ENCODE data around the gene BAG5. TPM values are rescaled to one million over a fixed set of nuclear protein-coding genes. Genes with fewer than 3 reads are reported as not detected.

The BAG5 gene
- total RNA-seq, 1 donor from 2014 or later, result 7.5 TPM

DNA sequence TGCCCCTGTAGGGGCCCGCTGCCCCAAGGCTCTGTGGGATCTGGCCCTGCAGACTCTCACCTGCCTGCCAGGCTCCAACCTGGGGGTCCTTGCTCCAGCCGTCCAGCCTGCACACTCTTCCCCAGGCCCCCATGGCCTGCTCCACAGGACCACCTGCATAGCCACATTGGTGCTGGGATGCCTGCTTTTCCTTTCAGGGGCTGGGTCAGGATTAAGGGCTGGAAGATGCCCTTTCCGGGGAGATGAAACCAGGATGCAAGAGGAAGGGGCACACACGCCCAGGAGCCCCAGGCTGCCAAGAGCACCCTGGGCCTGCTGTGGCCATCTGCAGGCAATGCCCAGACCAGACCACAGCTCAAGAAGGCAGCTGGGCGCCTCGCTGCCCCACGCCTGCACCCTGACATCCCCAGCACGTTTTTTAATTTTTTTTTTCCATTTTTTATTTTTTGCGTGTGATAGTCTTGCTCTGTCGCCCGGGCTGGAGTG is 15.0 kb downstream of the BAG5 start:
- no peak for DNase-seq (ENCODE audit: low spot score)
- no peak for ATAC-seq

DNA sequence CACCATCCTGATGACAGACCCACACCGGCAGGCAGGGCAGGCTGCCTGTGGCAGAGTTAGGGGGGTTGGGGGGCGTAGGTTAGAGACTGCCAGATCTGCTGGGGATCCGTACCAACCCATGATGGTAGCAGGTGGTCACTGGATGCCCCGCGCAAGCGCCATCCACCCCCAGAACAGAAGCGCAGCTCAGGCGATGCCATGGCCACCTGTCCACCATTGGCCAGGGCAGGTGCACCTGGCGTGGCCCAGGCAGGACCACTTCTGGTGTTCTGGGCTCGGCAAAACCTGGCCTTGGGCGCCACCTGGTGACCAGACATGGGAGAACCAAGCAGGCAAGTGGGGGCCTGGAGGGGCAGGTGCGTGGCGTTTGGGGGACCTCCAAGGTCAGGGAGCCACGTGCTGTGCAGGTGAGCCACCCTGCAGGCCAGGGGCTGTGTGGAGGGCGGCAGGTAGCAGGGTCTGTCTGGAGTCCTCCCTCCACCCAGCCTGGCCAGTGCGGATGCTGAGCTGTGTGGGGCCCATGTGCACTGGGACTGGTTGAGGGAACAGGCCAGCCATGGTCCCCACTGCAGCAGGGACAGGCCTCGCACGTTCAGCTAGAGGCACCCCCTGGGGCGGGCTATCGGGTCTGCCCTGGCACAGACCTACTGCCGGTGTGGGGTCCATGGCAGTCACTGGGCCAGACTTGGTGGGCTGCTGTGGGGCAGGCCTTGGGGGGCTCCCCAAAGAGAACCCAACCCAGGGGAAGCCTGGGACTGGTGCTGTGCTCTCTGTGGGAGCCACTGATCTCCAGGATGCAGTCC is 15.6 kb downstream of the BAG5 start:
- DNase-seq (ENCODE audit: low spot score) (peak; percentile 75), ATAC-seq (peak; percentile 73)

DNA sequence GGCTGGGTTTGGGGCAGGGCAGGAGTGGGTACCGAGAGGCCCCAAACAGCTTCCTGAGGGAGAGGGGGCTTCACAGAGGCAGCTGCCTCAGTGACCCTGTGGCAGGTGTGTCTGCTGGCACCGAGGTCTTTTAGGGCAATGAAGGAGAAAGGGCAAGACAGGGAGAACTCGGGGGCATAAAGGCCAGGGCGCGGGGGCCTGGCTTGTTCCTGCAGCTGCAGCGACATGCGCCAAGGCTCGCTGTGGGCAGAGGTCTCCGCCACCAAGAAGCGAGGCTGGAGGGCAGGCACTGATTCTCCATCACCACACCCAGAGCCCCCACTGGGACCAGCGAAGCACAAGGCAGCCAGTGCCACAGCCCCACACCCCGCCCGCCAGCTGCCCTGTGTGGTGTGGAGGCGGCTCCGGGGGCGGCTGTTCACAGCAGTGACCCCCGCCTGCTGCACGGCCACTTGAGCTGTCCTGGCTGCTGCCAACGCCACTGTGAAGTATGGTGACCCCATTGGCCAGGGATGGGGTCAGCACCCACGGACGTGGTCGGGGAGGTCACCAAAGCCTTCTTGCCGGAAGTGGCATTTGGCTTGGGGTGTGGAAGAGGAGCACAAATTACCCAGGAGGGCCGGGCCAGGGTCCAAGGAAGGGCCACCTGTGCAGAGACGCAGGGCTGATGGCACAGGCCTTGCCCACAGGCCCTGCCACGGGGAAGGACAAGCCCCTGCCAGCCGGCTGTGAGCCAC is 16.4 kb downstream of the BAG5 start:
- DNase-seq (ENCODE audit: low spot score) (no peak), ATAC-seq (no peak)

DNA sequence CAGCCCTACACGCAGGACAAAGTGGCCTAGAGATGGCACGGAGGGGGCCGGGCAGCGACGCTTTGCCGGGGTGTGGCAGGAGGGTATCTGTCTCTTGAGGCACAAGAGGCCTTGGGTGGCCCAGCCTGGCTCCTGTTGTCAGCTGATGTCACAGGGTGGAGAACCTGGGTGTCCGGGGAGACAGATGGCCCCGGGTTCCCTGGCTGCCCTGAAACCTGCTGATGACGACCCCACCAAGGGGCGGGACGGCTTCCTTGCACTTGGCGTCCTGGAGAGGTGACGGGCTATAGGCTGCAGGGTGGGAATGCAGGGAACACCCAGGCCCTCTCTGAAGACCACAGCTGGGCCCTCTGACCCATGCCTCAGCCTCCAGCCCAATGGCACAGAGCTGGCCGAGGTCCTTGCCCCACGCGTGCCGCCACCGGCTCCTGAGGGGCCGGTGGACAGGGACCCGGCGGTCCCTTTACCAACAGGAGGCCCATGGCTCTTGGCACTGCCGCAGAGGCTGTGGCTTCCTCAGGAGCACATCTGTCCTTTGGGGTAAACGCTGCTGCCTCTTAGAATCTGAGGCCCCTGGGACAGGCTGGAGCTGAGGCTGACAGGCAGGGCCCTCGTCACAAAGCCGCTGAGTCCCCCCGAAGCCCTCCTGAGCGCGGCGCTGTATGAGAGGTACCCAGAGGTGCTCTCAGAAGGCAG is 17.1 kb downstream of the BAG5 start:
- no peak for DNase-seq (ENCODE audit: low spot score)

DNA sequence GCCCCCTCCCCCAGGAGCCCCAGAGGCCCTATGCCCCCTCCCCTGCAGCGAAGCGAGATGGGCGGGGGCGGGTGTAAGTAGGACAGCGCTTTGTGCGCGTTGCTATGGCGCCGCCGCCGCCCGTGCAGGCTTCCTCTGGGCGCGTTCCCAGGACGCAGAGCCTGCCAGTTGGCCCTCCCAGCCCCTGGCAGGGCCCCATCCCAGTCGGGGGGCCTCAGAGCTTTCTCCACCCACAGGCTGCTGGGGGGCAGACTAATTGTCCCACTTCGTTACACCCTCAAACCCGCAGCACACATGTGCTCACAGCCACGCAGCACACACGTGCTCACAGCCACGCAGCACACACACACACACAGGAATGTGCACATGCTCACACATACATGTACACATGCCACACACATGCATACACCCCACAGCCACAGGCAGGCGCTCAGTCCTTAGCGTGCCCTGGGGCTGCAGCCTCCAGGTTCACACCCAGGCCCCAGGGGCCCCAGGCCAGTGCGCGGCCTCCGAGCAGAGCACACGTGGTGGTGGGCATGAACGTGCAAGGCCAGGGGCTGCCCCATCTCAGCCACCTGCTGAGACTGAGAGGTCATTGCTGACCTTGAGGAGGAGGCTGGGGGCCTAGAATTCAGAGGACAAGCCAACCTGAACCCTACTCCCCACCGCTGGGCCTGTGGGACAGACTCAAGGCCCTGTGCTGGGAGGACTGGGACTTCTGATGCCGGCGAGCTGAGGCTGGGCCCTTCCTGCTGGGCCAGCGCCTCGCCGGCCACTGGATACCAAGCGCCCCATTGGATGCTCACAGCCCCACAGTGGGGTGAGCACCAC is 17.9 kb downstream of the BAG5 start:
- no peak for ATAC-seq
- DNase-seq (ENCODE audit: low spot score), result no peak

More for the DNA sequence above, 17.1 kb downstream of the BAG5 start:
- no peak for ATAC-seq

DNA sequence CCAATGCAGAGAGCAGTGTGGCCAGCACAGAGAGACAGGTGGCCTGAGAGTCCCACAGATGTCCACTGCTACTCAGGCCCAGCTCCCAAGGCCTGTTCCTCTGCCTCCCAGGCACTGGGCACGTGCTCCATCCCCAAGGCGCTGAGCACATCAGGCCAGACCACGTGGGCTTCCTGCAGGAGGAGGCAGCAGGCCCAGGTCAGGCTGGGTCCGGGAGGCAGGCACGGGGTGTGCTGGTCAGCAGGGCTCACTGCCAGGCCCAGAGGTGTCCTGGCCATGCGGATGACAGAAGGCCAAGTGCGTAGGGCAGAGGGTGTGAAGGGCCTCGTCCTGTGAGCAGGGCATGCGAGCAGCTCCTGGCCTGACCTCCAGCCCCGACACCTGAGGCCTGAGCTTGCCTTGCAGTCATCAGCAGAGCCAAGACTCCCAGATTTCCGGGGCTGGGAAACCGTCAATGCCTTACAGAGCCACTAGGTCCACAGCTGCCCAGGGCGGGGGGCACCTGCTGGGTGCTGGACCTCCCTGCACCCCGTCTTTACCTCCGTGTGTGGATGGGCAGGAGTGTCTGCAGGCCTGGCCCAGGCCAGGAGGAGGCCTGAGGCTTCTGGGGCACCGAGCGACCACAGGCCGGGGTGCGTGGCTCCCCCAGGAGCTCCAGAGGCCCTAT is 18.6 kb downstream of the BAG5 start:
- peak; percentile 65 for DNase-seq (ENCODE audit: low spot score)
- ATAC-seq, result peak; percentile 52

DNA sequence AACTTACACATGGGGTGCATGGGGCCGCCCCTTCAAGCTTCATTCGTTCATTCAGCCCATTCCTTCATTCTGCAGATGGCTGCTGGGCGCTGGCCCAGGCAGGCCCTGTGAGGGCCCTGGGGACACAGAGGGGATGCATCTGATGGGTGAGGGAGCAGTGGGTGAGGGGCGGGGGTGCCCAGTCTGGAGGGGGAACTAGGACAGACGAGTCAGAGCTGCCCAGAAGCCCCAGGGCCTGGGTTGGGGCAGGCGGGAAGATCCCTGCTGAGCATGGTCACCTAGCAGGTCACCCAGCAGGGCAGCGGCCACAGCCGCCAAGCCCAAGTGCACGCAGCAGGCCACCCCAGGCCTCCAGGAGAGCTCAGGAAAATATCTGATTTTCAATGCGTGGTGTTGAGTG is 19.3 kb downstream of the BAG5 start:
- no peak for ATAC-seq
- no peak for DNase-seq (ENCODE audit: low spot score)

DNA sequence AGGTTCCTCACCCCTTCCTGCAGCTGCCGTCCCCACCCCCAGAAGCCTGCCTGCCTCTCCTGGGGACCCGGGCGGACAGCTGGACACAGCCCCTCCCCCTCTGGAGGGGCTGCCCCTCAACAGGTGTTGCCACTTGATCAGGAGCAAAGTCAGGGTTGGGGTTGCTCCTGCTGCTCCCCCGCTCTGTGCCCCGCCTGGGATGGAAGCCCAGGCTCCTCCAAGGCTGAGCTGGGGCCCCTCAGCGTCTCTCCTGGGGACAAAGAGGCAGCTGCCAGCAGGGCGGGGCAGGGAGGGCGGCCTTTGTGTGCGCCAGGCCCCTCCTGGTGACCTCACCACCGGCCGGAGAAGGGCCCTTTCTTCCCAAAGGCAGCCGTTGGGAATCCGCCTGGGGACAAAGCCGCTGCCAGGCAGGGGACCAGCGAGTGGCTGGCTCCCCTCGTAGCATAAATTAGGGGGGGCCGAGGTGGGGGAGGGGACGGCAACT is 19.8 kb downstream of the BAG5 start:
- no peak for ATAC-seq

DNA sequence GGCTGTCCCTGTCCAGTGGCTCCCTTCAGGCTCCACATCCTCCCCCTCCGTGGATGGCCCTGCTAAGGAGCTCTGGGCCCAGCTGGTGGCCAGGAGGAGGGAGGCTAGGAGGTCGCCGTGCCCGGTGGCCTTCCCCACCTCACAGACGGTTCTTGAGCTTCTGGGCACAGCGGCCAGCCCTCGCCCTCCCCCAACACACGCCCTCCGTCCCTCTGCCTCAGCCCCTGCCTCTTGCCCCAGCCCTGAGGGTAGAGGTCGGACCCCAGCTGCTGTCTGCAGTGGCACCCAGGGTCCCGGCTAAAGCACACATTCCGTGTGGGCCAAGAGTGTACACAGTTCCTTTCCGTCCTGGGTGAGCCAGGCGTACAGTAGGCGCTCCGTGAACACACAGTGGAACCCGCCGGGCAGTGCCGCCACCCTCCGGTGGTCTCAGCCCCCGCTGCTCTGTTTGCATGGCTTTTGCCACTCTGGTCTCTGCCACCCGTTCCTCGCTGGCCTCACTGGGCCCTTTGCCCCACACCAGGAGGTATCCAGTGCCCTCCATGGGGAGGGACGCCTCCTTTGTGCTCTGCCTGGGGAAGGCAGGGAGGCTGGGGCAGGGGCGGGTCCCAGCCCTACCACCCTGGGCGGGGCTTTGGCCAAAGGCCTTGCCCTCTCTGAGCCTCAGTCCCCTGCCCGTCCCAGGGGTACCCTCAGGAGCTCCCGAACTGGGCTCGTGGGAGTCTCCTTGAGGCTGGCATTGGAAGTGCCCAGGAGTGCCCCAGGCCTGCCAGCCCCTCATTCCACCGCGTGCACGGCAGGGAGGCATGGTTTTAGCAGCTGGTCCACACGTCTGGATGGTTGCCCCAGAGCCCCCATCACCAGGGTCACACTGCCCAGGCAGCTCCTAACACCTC is 20.5 kb downstream of the BAG5 start:
- DNase-seq (ENCODE audit: low spot score), result no peak

More for the DNA sequence above, 19.8 kb downstream of the BAG5 start:
- no peak for DNase-seq (ENCODE audit: low spot score)

DNA sequence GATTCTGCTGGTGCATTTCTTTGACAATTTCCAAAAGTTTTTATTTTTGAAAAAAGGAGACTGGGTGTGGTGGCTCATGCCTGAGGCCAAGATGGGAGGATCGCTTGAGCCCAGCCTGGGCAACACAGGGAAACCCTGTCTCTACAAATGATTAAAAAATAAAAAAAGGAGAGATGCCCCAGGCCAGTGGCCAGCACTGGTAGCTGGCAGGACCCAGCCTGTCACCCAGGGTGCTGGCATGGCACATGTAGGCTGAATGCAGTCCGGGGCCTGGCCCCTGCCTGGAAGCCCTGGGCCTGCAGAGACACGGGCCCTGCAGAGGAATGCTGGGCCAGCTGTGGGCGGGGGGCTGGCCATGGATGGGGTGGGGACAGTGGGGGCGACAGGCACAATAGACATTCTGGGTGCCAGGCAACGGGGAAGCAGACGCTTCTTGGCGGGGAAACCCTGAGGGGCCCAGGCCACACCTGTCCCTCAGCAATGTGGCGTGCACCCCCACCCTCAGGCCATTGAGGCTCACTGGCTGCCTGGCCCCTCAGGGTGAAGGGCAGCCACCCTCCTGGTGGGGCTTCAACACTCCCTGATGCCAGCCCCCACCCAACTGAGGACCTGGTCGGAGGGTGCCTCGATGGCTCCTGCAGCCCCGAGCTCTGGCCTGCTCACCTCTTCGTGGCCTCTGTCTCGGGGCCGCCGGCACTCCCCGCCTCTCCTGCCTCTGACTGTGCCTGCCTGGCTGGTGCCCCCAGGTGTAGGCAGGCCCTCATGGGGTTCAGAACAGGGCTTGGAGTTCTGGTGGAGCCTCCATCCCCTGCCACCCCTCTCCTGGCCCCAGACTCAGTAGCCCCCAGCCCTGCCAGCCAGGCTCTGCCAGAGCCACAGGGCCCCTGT is 21.4 kb downstream of the BAG5 start:
- ATAC-seq (no peak), DNase-seq (ENCODE audit: low spot score) (no peak)

More for the DNA sequence above, 20.5 kb downstream of the BAG5 start:
- ATAC-seq, result no peak

DNA sequence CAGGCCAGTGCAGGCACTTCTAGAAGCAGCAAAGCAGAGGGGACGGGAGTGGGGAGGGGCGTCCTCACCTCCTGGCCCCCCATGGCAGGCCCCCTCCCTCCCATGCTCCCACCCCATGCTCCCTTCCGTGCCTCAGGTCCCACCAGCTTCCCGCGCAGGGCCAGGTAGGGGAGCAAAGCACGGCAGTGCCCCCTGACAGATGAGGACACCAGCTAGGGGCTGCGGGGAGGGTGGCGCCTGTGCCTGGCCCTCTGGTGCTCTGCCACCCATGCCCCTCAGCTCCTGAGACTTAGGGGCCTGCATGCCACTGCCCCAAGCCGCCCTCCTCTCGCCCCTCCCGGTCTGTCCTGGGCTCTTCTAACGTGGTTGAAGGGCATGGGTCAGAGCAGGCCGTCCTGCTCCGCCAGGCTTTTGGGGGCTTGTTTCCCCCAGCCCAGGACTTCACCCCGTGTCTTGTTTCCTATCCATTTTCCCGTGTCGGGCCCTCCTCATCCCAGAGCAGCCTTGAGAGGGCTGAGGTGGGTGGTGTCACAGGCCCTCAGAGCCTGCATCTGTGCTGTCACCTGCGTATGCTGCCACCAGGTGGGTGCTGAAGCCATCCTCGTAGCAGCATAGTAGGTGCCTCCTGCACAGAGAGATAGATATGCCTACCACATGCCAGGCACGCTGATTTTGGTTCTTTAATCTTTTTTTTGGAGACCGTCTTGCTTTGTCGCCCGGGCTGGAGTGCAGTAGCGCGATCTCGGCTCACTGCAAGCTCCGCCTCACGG is 23.2 kb downstream of the BAG5 start:
- DNase-seq (ENCODE audit: low spot score) (no peak), ATAC-seq (no peak)

DNA sequence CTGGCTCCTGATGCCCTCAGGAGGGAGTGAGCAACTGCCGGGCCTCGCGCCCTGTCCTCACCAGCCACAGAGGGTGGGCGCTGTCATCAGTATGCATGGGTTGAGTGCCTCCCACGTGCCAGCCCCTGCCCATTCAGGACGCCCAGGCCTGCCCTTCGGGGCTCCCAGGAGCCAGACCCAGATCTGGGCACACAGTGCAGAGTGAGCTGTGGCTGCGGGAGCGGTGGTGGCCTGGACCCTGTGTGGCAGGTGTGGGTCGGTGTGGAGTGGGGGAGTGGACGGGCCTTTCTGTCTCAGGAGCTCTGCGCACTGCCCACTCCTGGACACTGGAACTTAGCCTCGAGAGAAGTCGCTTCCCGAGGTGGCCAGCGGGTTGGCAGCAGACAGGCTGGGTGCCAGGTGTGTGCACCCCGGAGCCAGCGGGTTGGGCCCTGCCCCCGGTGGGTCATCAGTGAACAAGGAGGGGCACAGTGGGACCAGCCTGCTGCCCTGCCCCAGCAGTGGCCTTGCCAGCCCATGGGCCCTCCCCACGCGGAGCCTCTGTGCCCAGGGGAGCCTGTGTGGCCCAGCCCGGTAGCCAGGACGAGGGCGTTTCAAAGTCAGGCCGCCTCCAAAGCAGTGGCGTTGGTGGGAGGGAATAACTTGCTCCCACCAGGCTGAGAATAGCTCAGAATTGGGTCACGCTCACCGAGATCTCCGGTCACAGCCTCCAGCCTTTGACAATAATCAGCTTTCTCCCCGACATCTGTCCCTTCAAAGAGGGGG is 24.0 kb downstream of the BAG5 start:
- ATAC-seq (peak; percentile 17), DNase-seq (ENCODE audit: low spot score) (no peak)

DNA sequence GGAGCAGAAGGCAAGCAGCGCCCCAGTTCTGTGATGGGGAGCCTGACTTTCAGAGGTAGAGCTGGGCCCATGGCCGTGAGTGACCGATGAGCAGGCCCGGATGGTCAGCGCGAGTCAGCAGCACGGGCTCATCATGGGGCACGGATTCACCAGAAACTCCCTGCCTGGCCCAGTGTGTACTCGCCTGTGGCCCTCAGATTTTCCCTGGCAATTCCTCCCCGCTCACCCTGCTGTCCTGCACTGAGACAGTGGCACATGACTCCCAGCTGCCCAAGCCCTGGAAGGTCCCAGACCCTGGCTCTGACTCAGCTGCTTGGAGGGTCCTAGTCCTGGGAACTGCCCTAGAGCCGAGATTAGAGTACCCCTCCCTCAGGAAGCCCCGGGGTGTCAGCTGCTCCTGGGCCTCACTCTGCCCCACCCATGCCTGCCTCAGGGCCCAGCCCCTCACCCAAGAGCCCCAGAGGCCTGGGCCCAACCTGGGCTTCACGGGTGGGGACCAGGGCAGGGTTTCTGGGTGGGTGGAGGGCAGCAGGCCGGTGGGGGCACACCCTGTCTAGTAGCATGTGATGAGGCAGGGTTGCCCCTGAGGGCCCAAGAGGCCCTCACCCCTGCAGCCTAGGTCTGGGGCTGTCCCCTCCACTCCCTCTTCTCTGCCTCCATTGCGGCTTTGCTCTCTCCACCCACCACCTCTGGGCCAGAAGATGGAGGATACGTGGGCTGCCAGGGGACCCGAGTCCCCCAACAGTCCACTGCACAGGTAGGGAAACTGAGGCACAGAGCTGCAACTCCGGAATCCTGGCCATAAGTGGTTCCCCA is 25.1 kb downstream of the BAG5 start:
- DNase-seq (ENCODE audit: low spot score) (no peak), ATAC-seq (no peak)

DNA sequence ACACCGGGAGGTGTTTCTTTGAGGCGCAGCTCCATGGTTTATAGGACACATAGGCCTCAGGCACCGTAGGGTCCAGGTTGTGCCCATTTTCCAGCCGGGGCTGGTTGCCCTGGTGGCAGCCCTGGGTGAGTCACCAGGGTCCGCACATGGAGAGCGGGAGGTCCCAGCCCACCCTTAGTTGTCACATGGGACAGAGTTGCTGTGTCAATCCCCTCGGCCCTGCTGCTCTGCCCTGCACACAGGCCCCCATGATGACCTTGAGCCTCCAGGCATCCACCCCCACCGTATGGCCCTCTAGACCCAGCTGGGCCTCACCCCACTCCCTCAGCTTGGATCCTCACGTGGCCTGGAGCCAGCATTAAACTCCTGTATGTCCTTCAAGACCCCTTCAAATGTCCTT is 25.8 kb downstream of the BAG5 start:
- no peak for DNase-seq (ENCODE audit: low spot score)

DNA sequence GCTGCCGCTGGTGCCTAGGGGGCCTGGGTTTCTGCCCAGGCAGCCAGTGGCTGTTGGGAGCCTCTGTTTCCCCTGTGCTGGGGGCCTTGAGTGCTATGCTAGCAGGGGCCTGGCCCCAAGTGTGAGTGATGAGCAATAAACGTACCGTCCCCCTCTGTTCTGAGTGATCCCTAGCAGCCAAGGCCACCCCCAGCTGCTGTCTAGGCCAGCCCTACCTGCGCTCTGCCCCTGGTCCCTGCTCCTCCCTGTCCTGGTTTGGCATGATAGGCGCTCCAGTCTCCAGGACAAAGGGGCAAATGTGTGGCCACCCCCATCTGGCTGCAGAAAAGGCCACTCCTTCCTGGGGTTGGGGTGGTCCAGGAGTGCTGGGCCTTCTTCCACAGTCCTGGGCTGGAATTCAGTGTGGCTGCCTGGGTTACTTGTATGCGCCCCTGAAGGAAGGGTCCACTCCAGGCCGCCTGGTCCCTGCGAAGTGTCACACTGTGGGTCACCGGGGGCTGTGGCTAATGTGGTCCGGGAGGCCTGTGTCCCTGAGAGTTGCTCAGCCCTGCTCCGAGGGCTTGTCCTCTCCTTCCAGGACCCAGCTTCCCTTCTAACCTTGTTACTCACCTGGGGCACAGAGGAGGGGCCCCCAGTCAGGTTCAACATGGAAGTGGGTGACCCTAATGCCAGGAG is 26.4 kb downstream of the BAG5 start:
- ATAC-seq, result no peak
- DNase-seq (ENCODE audit: low spot score), result no peak

More for the DNA sequence above, 25.8 kb downstream of the BAG5 start:
- ATAC-seq, result no peak
